ENCODE measurements around the gene PKP1.
A peak's percentile ranks its signal among the peaks of the same experiment; 100 is the strongest.
"Not testable (repeated sequence)": the region's sequence is repeated elsewhere in the genome, so short reads cannot be mapped to it uniquely, and the experiment has no call there.

The PKP1 gene

DNA sequence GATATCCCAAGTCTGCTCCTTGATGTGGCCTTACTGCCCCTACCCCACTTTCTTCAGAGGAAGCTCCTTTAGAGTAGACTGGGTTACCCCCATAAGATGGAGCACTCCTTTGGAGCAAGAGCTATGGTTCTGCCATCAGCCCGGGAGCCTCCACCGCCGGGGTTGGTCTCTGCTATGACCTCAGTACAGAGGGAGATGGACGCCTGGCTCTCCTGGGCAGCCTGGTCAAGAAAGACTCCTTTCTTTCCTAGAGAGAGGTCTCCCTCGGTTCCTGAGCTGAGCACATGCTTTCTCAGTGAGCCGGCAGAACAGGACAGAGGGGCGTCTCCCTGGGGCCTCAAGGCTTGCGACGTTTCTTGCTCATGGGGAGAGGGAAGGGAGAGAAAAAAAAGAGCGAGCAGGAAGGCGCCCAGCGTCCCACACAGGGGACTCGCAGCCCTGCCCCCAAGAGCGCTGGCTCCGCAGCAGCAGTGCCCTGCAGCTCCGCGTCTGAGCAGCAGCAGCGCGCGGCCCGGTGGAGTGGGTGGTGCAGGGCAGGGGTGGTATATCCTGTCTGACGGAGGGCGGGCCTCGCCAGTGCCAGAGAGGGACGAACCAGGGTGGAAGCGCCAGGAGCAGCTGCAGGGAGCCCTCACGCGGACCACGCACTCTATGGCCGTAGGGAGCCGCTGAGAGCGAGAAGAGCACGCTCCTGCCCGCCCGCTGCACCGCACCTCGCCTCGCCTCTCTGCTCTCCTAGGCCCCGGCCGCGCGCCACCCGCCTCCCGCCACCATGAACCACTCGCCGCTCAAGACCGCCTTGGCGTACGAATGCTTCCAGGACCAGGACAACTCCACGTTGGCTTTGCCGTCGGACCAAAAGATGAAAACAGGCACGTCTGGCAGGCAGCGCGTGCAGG lies at the start of gene PKP1:
TSS of gene PKP1 (plus strand) at position 576 of the 899 bp plus-strand sequence. CDS start at position 773, 197 bp downstream.
- no peak for DNase-seq (ENCODE audit: low spot score)

- not testable (repeated sequence) for DNase-seq (ENCODE audit: low spot score)
Observed at GRCh38 chr1:201239646-201240045, 43.7 kb upstream of the PKP1 start.

GRCh38 chr1:201240171-201240570 lies 43.1 kb upstream of the PKP1 start:
- DNase-seq (ENCODE audit: low spot score), result no peak

GRCh38 chr1:201241736-201242135 lies 41.6 kb upstream of the PKP1 start:
- DNase-seq (ENCODE audit: low spot score), result no peak

DNA sequence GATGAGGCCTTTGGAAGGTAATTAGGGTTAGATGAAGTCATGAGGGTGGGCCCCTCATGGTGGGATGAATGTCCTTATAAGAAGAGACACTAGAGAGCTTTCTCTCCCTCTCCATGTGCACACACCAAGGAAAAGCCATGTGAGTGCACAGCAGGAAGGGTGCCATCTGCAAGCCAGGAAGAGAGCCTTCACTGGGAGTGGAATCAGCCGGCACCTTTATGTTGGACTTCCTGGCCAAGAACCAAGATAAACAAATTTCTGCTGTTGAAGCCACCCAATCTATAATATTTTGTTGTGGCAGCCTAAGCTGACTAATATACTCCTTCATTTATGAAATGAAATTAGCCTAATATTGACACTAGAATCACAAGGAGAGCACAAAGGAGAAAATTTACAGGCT lies 38.2 kb upstream of the PKP1 start:
- DNase-seq (ENCODE audit: low spot score), result no peak

GRCh38 chr1:201248721-201249559 lies 34.4 kb upstream of the PKP1 start:
- DNase-seq (ENCODE audit: low spot score), result no peak

- DNase-seq (ENCODE audit: low spot score), result no peak
Observed at GRCh38 chr1:201250326-201251011, 32.8 kb upstream of the PKP1 start.

DNA sequence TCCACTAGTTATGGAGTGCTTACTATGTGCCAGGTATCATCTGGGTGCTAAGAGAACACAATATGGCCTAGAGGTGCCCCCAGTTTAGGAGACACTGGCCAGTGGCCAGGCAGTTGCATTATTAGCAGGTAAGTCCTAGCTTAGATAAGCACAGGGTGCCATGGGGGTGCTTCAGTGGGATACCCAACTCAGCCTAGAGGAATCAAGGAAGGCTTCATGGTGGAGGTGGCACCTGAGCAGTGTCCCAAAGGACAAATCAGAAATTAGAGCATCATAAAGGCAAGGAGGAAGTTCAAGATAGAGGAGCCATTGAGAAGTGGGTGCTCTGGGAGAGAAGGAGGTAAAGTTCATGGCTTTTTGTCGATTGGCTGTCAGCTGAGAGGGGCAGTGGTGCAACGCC lies 31.9 kb upstream of the PKP1 start:
- no peak for DNase-seq (ENCODE audit: low spot score)

DNA sequence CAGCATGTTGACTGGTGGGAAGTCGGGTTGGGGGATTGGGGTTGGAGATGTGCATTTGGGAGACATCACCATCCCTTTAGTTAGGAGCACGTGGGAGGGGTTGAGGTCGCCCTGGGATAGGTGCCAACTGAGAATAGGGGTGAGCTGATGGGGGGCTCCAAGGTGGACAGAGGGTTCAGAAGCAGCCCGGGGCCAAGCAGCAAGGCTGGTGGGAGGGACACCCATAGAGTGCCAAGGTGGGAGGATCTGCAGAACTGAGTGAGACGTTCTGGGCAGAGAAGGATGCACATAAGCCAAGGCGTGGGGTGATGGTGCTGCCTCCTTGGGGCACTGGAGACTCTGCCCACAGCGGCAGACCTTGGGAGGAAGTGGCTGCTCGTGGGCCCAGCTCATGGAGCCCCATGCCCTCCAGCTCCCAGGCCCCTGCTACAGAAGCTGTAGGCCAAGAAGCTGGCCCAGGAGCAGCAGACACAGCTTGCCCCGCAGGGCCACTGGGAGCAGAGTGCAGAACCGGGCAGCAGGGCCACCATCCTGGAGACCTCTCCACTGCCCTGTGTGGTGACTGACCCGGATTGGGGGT lies 31.4 kb upstream of the PKP1 start:
- no peak for DNase-seq (ENCODE audit: low spot score)

- DNase-seq (ENCODE audit: low spot score), result no peak
Observed at GRCh38 chr1:201252944-201253371, 30.3 kb upstream of the PKP1 start.

GRCh38 chr1:201253411-201253810 lies 29.9 kb upstream of the PKP1 start:
- no peak for DNase-seq (ENCODE audit: low spot score)

- no peak for DNase-seq (ENCODE audit: low spot score)
Observed at GRCh38 chr1:201253906-201254624, 29.2 kb upstream of the PKP1 start.

GRCh38 chr1:201254625-201255478 lies 28.5 kb upstream of the PKP1 start:
- peak; percentile 76 for DNase-seq (ENCODE audit: low spot score)

DNA sequence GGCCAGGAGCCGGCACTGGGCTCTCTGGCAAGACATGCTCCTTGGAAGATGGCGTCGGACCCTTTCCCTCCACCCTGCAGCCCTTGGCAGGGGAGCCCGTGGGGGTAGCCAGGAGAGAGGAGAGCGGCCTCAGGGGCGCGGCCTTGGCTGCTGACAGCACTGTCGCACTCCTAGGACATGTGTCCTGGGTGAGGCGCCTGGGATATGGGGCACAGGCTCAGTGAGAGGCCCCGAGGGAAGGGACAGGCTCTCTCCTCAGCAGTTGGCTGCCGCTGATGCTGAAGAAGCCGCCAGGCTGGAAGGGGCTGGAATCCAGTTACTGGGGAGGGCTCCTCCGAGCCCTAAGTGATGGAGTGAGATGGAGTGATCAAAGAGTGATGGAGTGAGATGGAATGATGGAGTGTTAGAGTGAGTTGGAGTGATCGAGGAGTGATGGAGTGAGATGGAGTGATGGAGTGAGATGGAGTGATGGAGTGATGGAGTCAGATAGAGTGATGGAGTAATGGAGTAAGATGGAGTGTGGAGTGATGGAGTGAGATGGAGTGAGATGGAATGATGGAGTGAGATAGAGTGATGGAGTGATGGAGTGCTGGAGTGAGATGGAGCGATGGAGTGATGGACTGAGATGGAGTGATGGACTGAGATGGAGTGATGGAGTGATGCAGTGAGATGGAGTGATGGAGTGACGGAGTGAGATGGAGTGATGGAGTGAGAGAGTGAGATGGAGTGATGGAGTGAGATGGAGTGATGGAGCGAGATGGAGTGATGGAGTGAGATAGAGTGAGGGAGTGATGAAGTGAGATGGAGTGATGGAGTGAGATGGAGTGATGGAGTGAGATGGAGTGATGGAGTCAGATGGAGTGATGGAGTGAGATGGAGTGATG lies 27.6 kb upstream of the PKP1 start:
- DNase-seq (ENCODE audit: low spot score), result no peak

DNA sequence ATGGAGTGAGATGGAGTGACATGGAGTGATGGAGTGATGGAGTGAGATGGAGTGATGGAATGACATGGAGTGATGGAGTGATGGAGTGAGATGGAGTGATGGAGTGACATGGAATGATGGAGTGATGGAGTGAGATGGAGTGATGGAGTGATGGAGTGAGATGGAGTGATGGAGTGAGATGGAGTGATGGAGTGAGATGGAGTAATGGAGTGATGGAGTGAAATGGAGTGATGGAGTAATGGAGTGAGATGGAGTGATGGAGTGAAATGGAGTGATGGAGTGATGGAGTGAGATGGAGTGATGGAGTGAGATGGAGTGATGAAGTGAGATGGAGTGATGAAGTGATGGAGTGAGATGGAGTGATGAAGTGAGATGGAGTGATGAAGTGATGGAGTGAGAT lies 25.2 kb upstream of the PKP1 start:
- not testable (repeated sequence) for DNase-seq (ENCODE audit: low spot score)

- no peak for DNase-seq (ENCODE audit: low spot score)
Observed at GRCh38 chr1:201258763-201259230, 24.5 kb upstream of the PKP1 start.

- no peak for DNase-seq (ENCODE audit: low spot score)
Observed at GRCh38 chr1:201259476-201260235, 23.6 kb upstream of the PKP1 start.

- no peak for DNase-seq (ENCODE audit: low spot score)
Observed at GRCh38 chr1:201260236-201260590, 23.1 kb upstream of the PKP1 start.

Measured in COLO829 (cell line).